Breast epithelium (tissue), 4 donors: ENCODE results near the gene SOX10. TPM values are rescaled to one million over a fixed set of nuclear protein-coding genes. Genes with fewer than 3 reads are reported as not detected.

Experiments
- DNase-seq, 2 donors: peaks; one replicate each; pipeline ENCODE4 v3.0.0-alpha.2; 2019; ENCODE audit warnings: low spot score in 2 of 2
- H3K27ac ChIP-seq, 2 donors: fragments of 200-600 bp; sonication (generic) in 1 of 2; one replicate each; pipeline ENCODE4 v1.5.1; 2016 to 2019; ENCODE audit warnings: mild to moderate bottlenecking in 1 of 2
- H3K27me3 ChIP-seq, 2 donors: fragments of 200-600 bp; sonication (generic) in 1 of 2; one replicate each; pipeline versions ENCODE4 v1.5.1 to v1.6.0; 2017 to 2019; ENCODE audit warnings: control low read depth in 1 of 2, mild to moderate bottlenecking in 1 of 2
- H3K36me3 ChIP-seq: fragments of 200-600 bp; one replicate; pipeline ENCODE4 v1.5.1; 2019
- H3K4me1 ChIP-seq, 2 donors: fragments of 200-600 bp; sonication (generic); one replicate each; pipeline ENCODE4 v1.5.1; 2016 to 2019; ENCODE audit warnings: control low read depth in 1 of 2
- H3K4me3 ChIP-seq, 3 donors: fragments of 200-600 bp; sonication (generic); 1 replicate in 2 of 3; 2 replicates in 1 of 3; pipeline ENCODE4 v1.5.1; 2016 to 2019; ENCODE audit warnings: mild to moderate bottlenecking in 3 of 3, moderate library complexity in 2 of 3
- H3K9me3 ChIP-seq, 2 donors: fragments of 200-600 bp; sonication (generic) in 1 of 2; one replicate each; pipeline ENCODE4 v1.5.1; 2016 to 2019; ENCODE audit warnings: control low read depth in 1 of 2
- CTCF ChIP-seq, 3 donors: fragments of 450-650 bp; IDR thresholded peaks; one replicate each; pipeline ENCODE4 v1.5.1; 2016 to 2017; ENCODE audit warnings: antibody characterized with exemption in 3 of 3, mild to moderate bottlenecking in 3 of 3, moderate library complexity in 3 of 3
- POLR2A ChIP-seq: fragments of 450-650 bp; IDR thresholded peaks from one replicate; pipeline ENCODE4 v1.6.1; 2016; ENCODE audit warnings: antibody characterized with exemption, mild to moderate bottlenecking, moderate library complexity
- POLR2AphosphoS5 ChIP-seq, 3 donors: sonication (generic); formaldehyde crosslinking; IDR thresholded peaks; one replicate each; pipeline ENCODE4 v1.6.1; 2017; ENCODE audit warnings: antibody characterized with exemption in 3 of 3
- intact Hi-C: fragments of 100-400 bp; cut with DNase I; formaldehyde crosslinking; loops from one replicate; pipeline ENCODE4 v1.15.1; 2023; ENCODE audit warnings: low total_unique reads
- total RNA-seq, 3 donors: library from RNA; depleted of rRNA; stranded (reverse); fragments of >200 nt; gene quantifications; one replicate each; pipeline ENCODE4 v1.1.0, GENCODE V29; 2016

Gene SOX10
- total RNA-seq, 3 donors from 2014 or later, result 0.16 to 101 (median 24.9) TPM

- TF ChIP-seq POLR2AphosphoS5 (IDR thresholded peaks at IDR 0.05), result no peak
- TF ChIP-seq CTCF (IDR thresholded peaks at IDR 0.05), result no peak
- no peak for TF ChIP-seq POLR2A
- H3K4me1 ChIP-seq, result peaks cover 8 to 13% of the 10 kb centered on the region in 2 donors
- H3K27me3 ChIP-seq, result no peaks in the 10 kb centered on the region
- DNase-seq, result no peak
- H3K4me3 ChIP-seq, result no peak overlapping the region
- H3K9me3 ChIP-seq, result no peaks in the 10 kb centered on the region
- H3K36me3 ChIP-seq, result no peaks in the 10 kb centered on the region
- intact Hi-C loops, result no loop called here
- H3K27ac ChIP-seq, result peak overlapping the region in 1 of 2 donors; percentile 15
These were observed 55.0 kb downstream of the SOX10 start for GRCh38 chr22:37929390-37929789.

GRCh38 chr22:37927637-37927936 lies 56.8 kb downstream of the SOX10 start:
- Histone ChIP-seq H3K27ac (no peak overlapping the region), H3K9me3 (no peaks in the 10 kb centered on the region), H3K4me3 (no peak overlapping the region), H3K4me1 (no peaks in the 10 kb centered on the region), H3K36me3 (no peaks in the 10 kb centered on the region), H3K27me3 (no peaks in the 10 kb centered on the region)
- TF ChIP-seq POLR2A, result no peak
- TF ChIP-seq POLR2AphosphoS5 (IDR thresholded peaks at IDR 0.05), result no peak
- intact Hi-C loops, result no loop called here
- DNase-seq, result no peak

- DNase-seq, result no peak
- Histone ChIP-seq H3K4me1 (no peaks in the 10 kb centered on the region), H3K36me3 (peaks cover 1% of the 10 kb centered on the region), H3K27me3 (no peaks in the 10 kb centered on the region), H3K9me3 (no peaks in the 10 kb centered on the region), H3K27ac (no peak overlapping the region), H3K4me3 (no peak overlapping the region)
- TF ChIP-seq CTCF (IDR thresholded peaks at IDR 0.05), result no peak
- TF ChIP-seq POLR2A, result no peak
- no peak for TF ChIP-seq POLR2AphosphoS5 (IDR thresholded peaks at IDR 0.05)
- intact Hi-C loops, result no loop called here
These were observed 57.4 kb downstream of the SOX10 start for GRCh38 chr22:37926771-37927636.

- H3K9me3 ChIP-seq, result no peaks in the 10 kb centered on the region
- intact Hi-C loops, result no loop called here
- H3K4me3 ChIP-seq, result no peak overlapping the region
- no peak overlapping the region for H3K27ac ChIP-seq
- H3K4me1 ChIP-seq, result no peaks in the 10 kb centered on the region
- no peak for DNase-seq
- H3K36me3 ChIP-seq, result peaks cover 8% of the 10 kb centered on the region
- TF ChIP-seq POLR2A (no peak), CTCF (IDR thresholded peaks at IDR 0.05) (no peak), POLR2AphosphoS5 (IDR thresholded peaks at IDR 0.05) (no peak)
- H3K27me3 ChIP-seq, result no peaks in the 10 kb centered on the region
These were observed 58.0 kb downstream of the SOX10 start for GRCh38 chr22:37926358-37926757.

- TF ChIP-seq POLR2A (no peak), CTCF (IDR thresholded peaks at IDR 0.05) (no peak), POLR2AphosphoS5 (IDR thresholded peaks at IDR 0.05) (no peak)
- Histone ChIP-seq H3K4me1 (no peaks in the 10 kb centered on the region), H3K27me3 (no peaks in the 10 kb centered on the region), H3K27ac (no peak overlapping the region), H3K4me3 (no peak overlapping the region), H3K36me3 (peaks cover 8% of the 10 kb centered on the region), H3K9me3 (no peaks in the 10 kb centered on the region)
- no peak for DNase-seq
- intact Hi-C loops, result no loop called here
These were observed 58.6 kb downstream of the SOX10 start for GRCh38 chr22:37925767-37926166.
